GM12892 (cell line): ENCODE measurements around the gene ATG101.

Source experiments
- POLR2A ChIP-seq: IDR thresholded peaks from 2 replicates; pipeline ENCODE4 v1.6.1; 2011; ENCODE audit warnings: low read depth, low read length, control low read depth
- POLR2AphosphoS5 ChIP-seq: IDR thresholded peaks from 2 replicates; pipeline ENCODE4 v1.6.1; 2011; ENCODE audit warnings: low read depth, low read length, control low read depth
- TAF1 ChIP-seq: IDR thresholded peaks from 2 replicates; pipeline ENCODE4 v1.6.1; 2011; ENCODE audit warnings: low read depth, mild to moderate bottlenecking, control low read depth, low read length, borderline replicate concordance

GRCh38 chr12:52121824-52122539 is 52.2 kb downstream of the ATG101 start:
- TF ChIP-seq POLR2A (no peak), POLR2AphosphoS5 (no peak), TAF1 (no peak)
